HepG2 (cell line): Measurements from ENCODE around the gene ULBP1. TPM values are rescaled to one million over a fixed set of nuclear protein-coding genes. Genes with fewer than 3 reads are reported as not detected.

Source experiments
- ATAC-seq: fragments of 200-7000 bp; cut with Tn5 transposase; 3 replicates; pipeline ENCODE4 v1.9.1; 2020; ENCODE audit warnings: mild to moderate bottlenecking, moderate library complexity
- BruUV-seq: library from RNA; stranded (reverse); fragments of 400-500 nt; replicated peaks from 2 replicates; lab custom pipeline; 2021; lab: Mats Ljungman, UMichigan
- CTCF ChIA-PET: fragments of 300-600 bp; formaldehyde crosslinking; extraction: SDS; loops from one replicate; lab custom pipeline; 2021; ENCODE audit warnings: low total read pairs, inconsistent platforms, low intra/inter-chr PET ratio; lab: Yijun Ruan, JAX
- POLR2A ChIA-PET: fragments of 350-600 bp; sonication (Branson Sonifier 250); formaldehyde crosslinking; loops from one replicate; lab custom pipeline; 2020; ENCODE audit warnings: antibody characterized with exemption, inconsistent platforms; lab: Yijun Ruan, JAX
- DNase-seq: peaks from one replicate; pipeline ENCODE4 v3.0.0-alpha.2; 2015; ENCODE audit warnings: low spot score
- FAIRE-seq: peaks from 3 replicates; lab custom pipeline; 2011; peaks lifted over from hg19 to GRCh38; lab: Jason Lieb, UNC
- H2AFZ ChIP-seq: one replicate; pipeline ENCODE4 v1.6.1; 2011; ENCODE audit warnings: low read length, inconsistent platforms
- H3K27ac ChIP-seq: fragments of 300-600 bp; 3 replicates; pipeline ENCODE4 v1.8.0; 2011; ENCODE audit warnings: mixed run types, mild to moderate bottlenecking, mixed read lengths, low read length, inconsistent platforms; ENCODE audit not compliant: insufficient read depth; ENCODE audit errors: extremely low read length
- H3K27me3 ChIP-seq, 2 experiments: fragments of 200-600 bp in 1 of 2; 2 replicates in 1 of 2; 3 replicates in 1 of 2; pipeline versions ENCODE4 v1.6.0 to v1.8.0; 2011; ENCODE audit warnings: low read length in 2 of 2, mild to moderate bottlenecking in 2 of 2, moderate library complexity in 2 of 2, inconsistent platforms in 1 of 2; ENCODE audit not compliant: insufficient read depth in 2 of 2, control insufficient read depth in 1 of 2
- H3K36me3 ChIP-seq, 2 experiments: fragments of 200-600 bp in 1 of 2; replicated peaks in 1 of 2; 2 replicates in 1 of 2; 3 replicates in 1 of 2; pipeline versions ENCODE4 v1.5.1 to v1.8.0; 2011; ENCODE audit warnings: low read length in 2 of 2, inconsistent platforms in 1 of 2; ENCODE audit not compliant: insufficient read depth in 2 of 2, control insufficient read depth in 1 of 2
- H3K4me1 ChIP-seq: 2 replicates; pipeline ENCODE4 v1.5.1; 2012; ENCODE audit warnings: low read length, inconsistent platforms; ENCODE audit not compliant: insufficient read depth
- H3K4me2 ChIP-seq: 2 replicates; pipeline ENCODE4 v1.6.0; 2011; ENCODE audit warnings: low read depth, low read length, inconsistent platforms
- H3K4me3 ChIP-seq, 3 experiments: fragments of 200-600 bp in 1 of 3; sonication (generic), shearing (Covaris generic) in 1 of 3; replicated peaks in 1 of 3; 2 replicates each; pipeline ENCODE4 v1.5.1; 2011 to 2016; ENCODE audit warnings: low read length in 3 of 3, inconsistent platforms in 2 of 3, low read depth in 2 of 3, mild to moderate bottlenecking in 2 of 3, control low read depth in 1 of 3, mixed read lengths in 1 of 3; ENCODE audit not compliant: insufficient read depth in 1 of 3
- H3K79me2 ChIP-seq: one replicate; pipeline ENCODE4 v1.6.1; 2011; ENCODE audit warnings: low read length, inconsistent platforms; ENCODE audit not compliant: insufficient read depth
- H3K9ac ChIP-seq: 2 replicates; pipeline ENCODE4 v1.6.0; 2011; ENCODE audit warnings: mild to moderate bottlenecking, low read depth, low read length, inconsistent platforms; ENCODE audit not compliant: insufficient read depth
- H3K9me3 ChIP-seq: 2 replicates; pipeline ENCODE4 v1.5.1; 2012; ENCODE audit warnings: mild to moderate bottlenecking, low read length
- H4K20me1 ChIP-seq: 2 replicates; pipeline ENCODE4 v1.6.0; 2011; ENCODE audit warnings: inconsistent platforms, mild to moderate bottlenecking, low read length, moderate library complexity; ENCODE audit not compliant: insufficient read depth
- KLF13 ChIP-seq: sonication (generic); formaldehyde crosslinking; IDR thresholded peaks from 2 replicates; pipeline ENCODE4 v1.4.0; 2020; ENCODE audit warnings: mild to moderate bottlenecking, missing genetic modification reagents
- POLR2AphosphoS5 ChIP-seq: IDR thresholded peaks from 2 replicates; pipeline ENCODE4 v1.6.1; 2012; ENCODE audit warnings: low read depth, low read length
- SMARCE1 ChIP-seq: fragments of 450-650 bp; IDR thresholded peaks from 2 replicates; pipeline ENCODE4 v1.6.1; 2017; ENCODE audit warnings: borderline replicate concordance
- SMYD3 ChIP-seq: sonication (generic); formaldehyde crosslinking; IDR thresholded peaks from 2 replicates; pipeline ENCODE4 v1.8.1; 2023; ENCODE audit warnings: mild to moderate bottlenecking, missing genetic modification reagents
- SRY ChIP-seq: sonication (generic); formaldehyde crosslinking; IDR thresholded peaks from 2 replicates; pipeline ENCODE4 v1.8.0; 2022; ENCODE audit warnings: mild to moderate bottlenecking, missing genetic modification reagents
- THAP8 ChIP-seq: sonication (generic); formaldehyde crosslinking; IDR thresholded peaks from 2 replicates; pipeline ENCODE4 v1.5.1; 2020; ENCODE audit warnings: missing genetic modification reagents, mild to moderate bottlenecking, borderline replicate concordance
- ZIK1 ChIP-seq: sonication (generic); formaldehyde crosslinking; IDR thresholded peaks from 2 replicates; pipeline ENCODE4 v1.5.0; 2020; ENCODE audit warnings: mild to moderate bottlenecking, low read depth, missing genetic modification reagents, borderline replicate concordance
- ZNF343 ChIP-seq: sonication (generic); formaldehyde crosslinking; IDR thresholded peaks from 2 replicates; pipeline ENCODE4 v1.4.0; 2020; ENCODE audit warnings: mild to moderate bottlenecking, missing genetic modification reagents
- WGBS: methylation state at CpG from one replicate; pipeline ENCODE4 v1.1.6; 2017; ENCODE audit warnings: low lambda C conversion rate; 5-methylcytosine and 5-hydroxymethylcytosine counted together
- in situ Hi-C: cut with HindIII; loops from 2 replicates; pipeline ENCODE4 v1.10.0; 2017; ENCODE audit warnings: low pct_unique_long_range_greater_than_20kb; ENCODE audit not compliant: extremely low pct_ligation_motif_present
- intact Hi-C: fragments of 100-400 bp; cut with micrococcal nuclease; formaldehyde crosslinking; loops from one replicate; pipeline ENCODE4 v1.10.0; 2022; ENCODE audit not compliant: unreplicated experiment
- polyA plus RNA-seq, 8 experiments: library from polyadenylated mRNA; depleted of rRNA in 3 of 8; stranded (reverse) in 7 of 8; unstranded in 1 of 8; fragments of >200 nt; fragmentation: Illumina TruSeq in 4 of 8; extraction: Trizol in 4 of 8; gene quantifications; 2 replicates each; pipeline versions ENCODE4 v1.2.1 to v1.2.3, GENCODE V29; 2011 to 2016; ENCODE audit warnings: low read depth in 4 of 8, missing spikeins in 1 of 8, mixed read lengths in 1 of 8; ENCODE audit not compliant: insufficient read depth in 1 of 8
- total RNA-seq, 5 experiments: library from RNA; depleted of rRNA; stranded (reverse); fragments of >200 nt; fragmentation: Illumina TruSeq; extraction: Trizol; gene quantifications; 2 replicates each; pipeline ENCODE4 v1.2.3, GENCODE V29; 2016; ENCODE audit warnings: low read depth in 1 of 5

Gene ULBP1
- total and polyA plus RNA-seq, 2 of the 13 experiments (the other 11 are each of a cell fraction or from before 2014, with no cell fraction given), result 0.04 to 0.09 TPM

GRCh38 chr6:150001295-150002008, 37.7 kb downstream of the ULBP1 start:
- no peak overlapping the region for H3K4me3 ChIP-seq
- no peaks in the 10 kb centered on the region for H4K20me1 ChIP-seq
- H3K9ac ChIP-seq, result no peak overlapping the region
- no peak for DNase-seq
- BruUV-seq, result no TSS peak
- intact Hi-C loops (no loop called here), in situ Hi-C loops (loop anchor here (10.0 kb wide), 1 partner anchor 157 kb away; no protein-coding TSS in a partner anchor)
- peaks cover 13% of the 10 kb centered on the region; the same call in 1 of the 2 replicates for H3K4me1 ChIP-seq
- H3K27ac ChIP-seq, result no peak overlapping the region
- H3K9me3 ChIP-seq, result no peaks in the 10 kb centered on the region
- TF ChIP-seq KLF13 (CRISPR knock-in tag) (no peak), ZNF343 (CRISPR knock-in tag) (no peak), SMYD3 (no peak), SRY (CRISPR knock-in tag) (no peak), POLR2AphosphoS5 (no peak), ZIK1 (CRISPR knock-in tag) (no peak), SMARCE1 (no peak), THAP8 (CRISPR knock-in tag) (no peak)
- ChIA-PET POLR2A (no interaction called here), CTCF (no interaction called here)
- WGBS, result 46% methylated on average over 3 of the region's 3 CpGs
- H3K79me2 ChIP-seq, result no peaks in the 10 kb centered on the region
- H2AFZ ChIP-seq, result no peak overlapping the region
- peaks cover 6 to 25% of the 10 kb centered on the region in 2 experiments; a peak in 4 of 5 replicates for H3K27me3 ChIP-seq
- no peak overlapping the region for H3K4me2 ChIP-seq
- no peak for ATAC-seq
- FAIRE-seq, result no peak
- no peaks in the 10 kb centered on the region for H3K36me3 ChIP-seq
